ENCODE measurements around the gene RYR2. TPM values are rescaled to one million over a fixed set of nuclear protein-coding genes. Genes with fewer than 3 reads are reported as not detected.

Gene RYR2
- total RNA-seq, 1 donor from 2014 or later: 7.8 TPM

GRCh38 chr1:237226177-237226944, 184.4 kb downstream of the RYR2 start:
- intact Hi-C loops (cut with DNase I): no loop called here
- H3K27me3 ChIP-seq: no peaks in the 10 kb centered on the region
- TF ChIP-seq CTCF (IDR thresholded peaks at IDR 0.05): no peak
- no peaks in the 10 kb centered on the region for H3K4me1 ChIP-seq
- ATAC-seq: no peak
- no peak overlapping the region for H3K4me3 ChIP-seq
- H3K36me3 ChIP-seq: no peaks in the 10 kb centered on the region
- H3K27ac ChIP-seq: no peak overlapping the region
- no peak for DNase-seq
- no peaks in the 10 kb centered on the region for H3K9me3 ChIP-seq

- no peak overlapping the region for H3K4me3 ChIP-seq
- TF ChIP-seq CTCF (IDR thresholded peaks at IDR 0.05): no peak
- peak; percentile 15 for ATAC-seq
- no peak for DNase-seq
- no peaks in the 10 kb centered on the region for H3K9me3 ChIP-seq
- no peaks in the 10 kb centered on the region for H3K36me3 ChIP-seq
- intact Hi-C loops (cut with DNase I): no loop called here
- H3K27me3 ChIP-seq: no peaks in the 10 kb centered on the region
- no peak overlapping the region for H3K27ac ChIP-seq
- no peaks in the 10 kb centered on the region for H3K4me1 ChIP-seq
Observed at GRCh38 chr1:237227476-237227875, 185.5 kb downstream of the RYR2 start.

- intact Hi-C loops (cut with DNase I): no loop called here
- ATAC-seq: no peak
- Histone ChIP-seq H3K9me3 (no peaks in the 10 kb centered on the region), H3K4me1 (no peaks in the 10 kb centered on the region), H3K36me3 (no peaks in the 10 kb centered on the region), H3K4me3 (no peak overlapping the region), H3K27me3 (no peaks in the 10 kb centered on the region), H3K27ac (no peak overlapping the region)
- TF ChIP-seq CTCF (IDR thresholded peaks at IDR 0.05): no peak
- DNase-seq: no peak
Observed at GRCh38 chr1:237228421-237228820, 186.4 kb downstream of the RYR2 start.

GRCh38 chr1:237229333-237229732, 187.3 kb downstream of the RYR2 start:
- intact Hi-C loops (cut with DNase I): no loop called here

GRCh38 chr1:237232501-237232900, 190.5 kb downstream of the RYR2 start:
- Histone ChIP-seq H3K36me3 (no peaks in the 10 kb centered on the region), H3K9me3 (no peaks in the 10 kb centered on the region), H3K27me3 (no peaks in the 10 kb centered on the region), H3K4me3 (no peak overlapping the region), H3K27ac (no peak overlapping the region), H3K4me1 (peaks cover 4% of the 10 kb centered on the region)
- ATAC-seq (no peak), DNase-seq (no peak)
- intact Hi-C loops (cut with DNase I): no loop called here
- no peak for TF ChIP-seq CTCF (IDR thresholded peaks at IDR 0.05)

More at GRCh38 chr1:237229333-237229732, 187.3 kb downstream of the RYR2 start:
- H3K9me3 ChIP-seq: no peaks in the 10 kb centered on the region
- DNase-seq (no peak), ATAC-seq (no peak)
- no peak overlapping the region for H3K4me3 ChIP-seq
- no peaks in the 10 kb centered on the region for H3K4me1 ChIP-seq
- H3K27ac ChIP-seq: no peak overlapping the region
- H3K27me3 ChIP-seq: no peaks in the 10 kb centered on the region
- H3K36me3 ChIP-seq: no peaks in the 10 kb centered on the region
- TF ChIP-seq CTCF (IDR thresholded peaks at IDR 0.05): no peak
